Vagina (tissue), 2 donors: ENCODE results near the gene NEK11.

Experiments used
- POLR2A ChIP-seq, 2 donors: fragments of 450-650 bp; IDR thresholded peaks; one replicate each; pipeline ENCODE4 v1.6.1; 2017; ENCODE audit warnings: antibody characterized with exemption in 2 of 2, mild to moderate bottlenecking in 2 of 2, moderate library complexity in 2 of 2
- POLR2AphosphoS5 ChIP-seq, 2 donors: sonication (generic); formaldehyde crosslinking; IDR thresholded peaks; one replicate each; pipeline ENCODE4 v1.9.0; 2017; ENCODE audit warnings: antibody characterized with exemption in 2 of 2, mild to moderate bottlenecking in 2 of 2, low read depth in 1 of 2; ENCODE audit not compliant: insufficient read depth in 1 of 2
- TF ChIP-seq, protein P1 (sequence below), 3 experiments: fragments of 450-650 bp in 2 of 3; fragments of 200-600 bp in 1 of 3; sonication (generic) in 1 of 3; IDR thresholded peaks; one replicate each; pipeline ENCODE4 v1.5.1; 2017 to 2019; ENCODE audit warnings: antibody characterized with exemption in 3 of 3, mild to moderate bottlenecking in 2 of 3, moderate library complexity in 2 of 3

DNA sequence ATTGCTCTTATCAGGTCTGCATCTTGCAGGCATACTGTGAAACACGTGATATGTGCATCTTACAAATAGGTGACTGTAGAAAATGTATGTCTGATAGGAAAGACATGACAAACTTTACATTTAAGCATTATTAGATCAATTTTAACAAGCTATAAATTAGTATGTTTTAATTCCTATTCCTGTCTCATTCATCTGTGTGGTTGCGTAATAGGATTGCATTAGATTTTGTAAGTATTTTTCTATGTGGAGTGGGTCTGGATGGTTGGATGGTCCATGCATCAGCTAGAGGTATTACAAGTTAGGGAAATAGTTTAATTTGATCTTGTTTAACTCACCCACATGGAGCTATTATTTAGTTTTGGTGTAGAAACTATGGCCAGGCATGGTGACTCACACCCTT, 18.9 kb upstream of the NEK11 start:
- TF ChIP-seq, protein P1, sequence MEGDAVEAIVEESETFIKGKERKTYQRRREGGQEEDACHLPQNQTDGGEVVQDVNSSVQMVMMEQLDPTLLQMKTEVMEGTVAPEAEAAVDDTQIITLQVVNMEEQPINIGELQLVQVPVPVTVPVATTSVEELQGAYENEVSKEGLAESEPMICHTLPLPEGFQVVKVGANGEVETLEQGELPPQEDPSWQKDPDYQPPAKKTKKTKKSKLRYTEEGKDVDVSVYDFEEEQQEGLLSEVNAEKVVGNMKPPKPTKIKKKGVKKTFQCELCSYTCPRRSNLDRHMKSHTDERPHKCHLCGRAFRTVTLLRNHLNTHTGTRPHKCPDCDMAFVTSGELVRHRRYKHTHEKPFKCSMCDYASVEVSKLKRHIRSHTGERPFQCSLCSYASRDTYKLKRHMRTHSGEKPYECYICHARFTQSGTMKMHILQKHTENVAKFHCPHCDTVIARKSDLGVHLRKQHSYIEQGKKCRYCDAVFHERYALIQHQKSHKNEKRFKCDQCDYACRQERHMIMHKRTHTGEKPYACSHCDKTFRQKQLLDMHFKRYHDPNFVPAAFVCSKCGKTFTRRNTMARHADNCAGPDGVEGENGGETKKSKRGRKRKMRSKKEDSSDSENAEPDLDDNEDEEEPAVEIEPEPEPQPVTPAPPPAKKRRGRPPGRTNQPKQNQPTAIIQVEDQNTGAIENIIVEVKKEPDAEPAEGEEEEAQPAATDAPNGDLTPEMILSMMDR (IDR thresholded peaks at IDR 0.05), result no peak
- TF ChIP-seq POLR2A (IDR thresholded peaks at IDR 0.05), result no peak
- no peak for TF ChIP-seq POLR2AphosphoS5 (IDR thresholded peaks at IDR 0.05; ENCODE audit: insufficient read depth in 1 of 2, low read depth in 1 of 2)
